Lower lobe of right lung (tissue), 2 donors: ENCODE results near the gene FAM234A. TPM values are rescaled to one million over a fixed set of nuclear protein-coding genes. Genes with fewer than 3 reads are reported as not detected.

Experiments used
- ATAC-seq, 2 donors: fragments of 200-7000 bp; cut with Tn5 transposase; one replicate each; pipeline ENCODE4 v1.9.1; 2020 to 2022; ENCODE audit warnings: mild to moderate bottlenecking in 2 of 2, moderate library complexity in 2 of 2
- DNase-seq: peaks from one replicate; pipeline ENCODE4 v3.0.0-alpha.2; 2020
- H3K27ac ChIP-seq: fragments of 200-600 bp; one replicate; pipeline ENCODE4 v1.8.0; 2022
- H3K27me3 ChIP-seq: fragments of 200-600 bp; one replicate; pipeline ENCODE4 v1.8.0; 2022; ENCODE audit warnings: low read depth
- H3K36me3 ChIP-seq: fragments of 200-600 bp; one replicate; pipeline ENCODE4 v1.8.0; 2022; ENCODE audit warnings: mild to moderate bottlenecking
- H3K4me1 ChIP-seq: fragments of 200-600 bp; one replicate; pipeline ENCODE4 v1.8.0; 2022
- H3K4me3 ChIP-seq: fragments of 200-600 bp; one replicate; pipeline ENCODE4 v1.8.0; 2022; ENCODE audit warnings: mild to moderate bottlenecking
- H3K9me3 ChIP-seq: fragments of 200-600 bp; one replicate; pipeline ENCODE4 v1.8.0; 2022
- intact Hi-C: fragments of 100-400 bp; cut with DNase I; formaldehyde crosslinking; loops from one replicate; pipeline ENCODE4 v1.11.0; 2022
- total RNA-seq: library from RNA; stranded (reverse); fragmentation: NEBNext Ultra II Directional; extraction: Animal tissue kit (Norgen Biotek cat#: 25700); gene quantifications from one replicate; pipeline ENCODE4 v1.2.1, GENCODE V29; 2021
- TF ChIP-seq, protein P1 (sequence below): fragments of 200-600 bp; IDR thresholded peaks from one replicate; pipeline ENCODE4 v1.8.0; 2022; ENCODE audit warnings: antibody characterized with exemption, mild to moderate bottlenecking
- donor health status: DM: no; HTN: yes; CAD: no; lungs with severe emphysema.

FAM234A gene
- total RNA-seq, 1 donor from 2014 or later = 51.7 TPM

DNA sequence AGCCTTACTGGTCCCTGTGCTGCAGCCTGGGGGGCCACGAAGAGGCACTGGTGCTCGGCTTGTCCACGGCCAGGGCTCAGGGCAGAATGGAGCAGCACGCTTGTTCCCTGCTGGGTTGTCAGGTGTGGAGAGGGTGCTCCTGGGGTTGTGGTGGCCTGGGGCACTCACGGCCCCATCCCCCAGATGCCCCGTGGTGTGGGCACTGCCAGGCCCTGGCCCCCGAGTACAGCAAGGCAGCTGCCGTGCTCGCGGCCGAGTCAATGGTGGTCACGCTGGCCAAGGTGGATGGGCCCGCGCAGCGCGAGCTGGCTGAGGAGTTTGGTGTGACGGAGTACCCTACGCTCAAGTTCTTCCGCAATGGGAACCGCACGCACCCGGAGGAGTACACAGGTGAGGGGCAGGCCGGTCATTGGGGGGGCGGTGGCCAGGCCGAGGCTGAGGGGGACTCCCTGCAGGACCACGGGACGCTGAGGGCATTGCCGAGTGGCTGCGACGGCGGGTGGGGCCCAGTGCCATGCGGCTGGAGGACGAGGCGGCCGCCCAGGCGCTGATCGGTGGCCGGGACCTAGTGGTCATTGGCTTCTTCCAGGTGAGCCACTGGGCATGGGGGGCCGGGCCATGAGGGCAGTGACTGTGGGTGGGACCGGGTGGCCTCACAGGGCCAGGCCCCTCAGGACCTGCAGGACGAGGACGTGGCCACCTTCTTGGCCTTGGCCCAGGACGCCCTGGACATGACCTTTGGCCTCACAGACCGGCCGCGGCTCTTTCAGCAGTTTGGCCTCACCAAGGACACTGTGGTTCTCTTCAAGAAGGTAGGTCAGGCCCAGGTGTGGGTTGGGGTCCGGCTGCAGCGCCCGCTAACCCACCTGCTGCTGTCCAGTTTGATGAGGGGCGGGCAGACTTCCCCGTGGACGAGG is 49.8 kb downstream of the FAM234A start:
- H3K27me3 ChIP-seq = peaks cover 27% of the 10 kb centered on the region
- H3K27ac ChIP-seq = no peak overlapping the region
- ATAC-seq (no peak), DNase-seq (no peak)
- TF ChIP-seq, protein P1, sequence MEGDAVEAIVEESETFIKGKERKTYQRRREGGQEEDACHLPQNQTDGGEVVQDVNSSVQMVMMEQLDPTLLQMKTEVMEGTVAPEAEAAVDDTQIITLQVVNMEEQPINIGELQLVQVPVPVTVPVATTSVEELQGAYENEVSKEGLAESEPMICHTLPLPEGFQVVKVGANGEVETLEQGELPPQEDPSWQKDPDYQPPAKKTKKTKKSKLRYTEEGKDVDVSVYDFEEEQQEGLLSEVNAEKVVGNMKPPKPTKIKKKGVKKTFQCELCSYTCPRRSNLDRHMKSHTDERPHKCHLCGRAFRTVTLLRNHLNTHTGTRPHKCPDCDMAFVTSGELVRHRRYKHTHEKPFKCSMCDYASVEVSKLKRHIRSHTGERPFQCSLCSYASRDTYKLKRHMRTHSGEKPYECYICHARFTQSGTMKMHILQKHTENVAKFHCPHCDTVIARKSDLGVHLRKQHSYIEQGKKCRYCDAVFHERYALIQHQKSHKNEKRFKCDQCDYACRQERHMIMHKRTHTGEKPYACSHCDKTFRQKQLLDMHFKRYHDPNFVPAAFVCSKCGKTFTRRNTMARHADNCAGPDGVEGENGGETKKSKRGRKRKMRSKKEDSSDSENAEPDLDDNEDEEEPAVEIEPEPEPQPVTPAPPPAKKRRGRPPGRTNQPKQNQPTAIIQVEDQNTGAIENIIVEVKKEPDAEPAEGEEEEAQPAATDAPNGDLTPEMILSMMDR = no peak
- intact Hi-C loops = no loop called here
- H3K9me3 ChIP-seq = no peaks in the 10 kb centered on the region
- H3K36me3 ChIP-seq = peaks cover 24% of the 10 kb centered on the region
- peaks cover 7% of the 10 kb centered on the region for H3K4me1 ChIP-seq
- no peak overlapping the region for H3K4me3 ChIP-seq

DNA sequence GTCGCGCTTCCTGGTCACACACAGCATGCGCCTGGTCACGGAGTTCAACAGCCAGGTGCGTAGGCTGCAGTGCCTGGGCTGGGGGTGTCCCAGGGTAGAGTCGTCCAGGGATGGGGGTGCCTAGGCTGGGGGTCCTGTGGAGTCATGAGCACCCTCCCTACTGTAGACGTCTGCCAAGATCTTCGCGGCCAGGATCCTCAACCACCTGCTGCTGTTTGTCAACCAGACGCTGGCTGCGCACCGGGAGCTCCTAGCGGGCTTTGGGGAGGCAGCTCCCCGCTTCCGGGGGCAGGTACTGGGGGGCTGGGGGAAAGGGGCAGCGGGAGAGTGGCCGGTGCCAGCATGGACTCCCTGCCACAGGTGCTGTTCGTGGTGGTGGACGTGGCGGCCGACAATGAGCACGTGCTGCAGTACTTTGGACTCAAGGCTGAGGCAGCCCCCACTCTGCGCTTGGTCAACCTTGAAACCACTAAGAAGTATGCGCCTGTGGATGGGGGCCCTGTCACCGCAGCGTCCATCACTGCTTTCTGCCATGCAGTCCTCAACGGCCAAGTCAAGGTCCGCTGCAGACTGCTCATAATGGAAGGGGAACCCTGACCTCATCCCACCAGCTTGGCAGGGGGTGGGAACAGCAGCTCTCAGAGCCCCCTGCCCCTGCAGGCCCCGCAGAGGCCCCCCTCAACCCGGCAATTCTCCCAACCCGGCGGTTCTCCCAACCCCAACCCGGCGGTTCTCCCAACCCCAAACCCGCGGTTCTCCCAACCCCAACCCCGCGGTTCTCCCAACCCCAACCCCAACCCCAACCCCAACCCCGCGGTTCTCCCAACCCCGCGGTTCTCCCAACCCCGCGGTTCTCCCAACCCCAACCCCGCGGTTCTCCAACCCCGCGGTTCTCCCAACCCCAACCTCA is 50.8 kb downstream of the FAM234A start:
- Histone ChIP-seq H3K4me3 (no peak overlapping the region), H3K36me3 (peaks cover 31% of the 10 kb centered on the region), H3K27ac (no peak overlapping the region), H3K27me3 (peaks cover 20% of the 10 kb centered on the region), H3K4me1 (peaks cover 7% of the 10 kb centered on the region), H3K9me3 (no peaks in the 10 kb centered on the region)
- TF ChIP-seq, protein P1 = no peak
- ATAC-seq = no peak
- DNase-seq = no peak
- intact Hi-C loops = no loop called here

DNA sequence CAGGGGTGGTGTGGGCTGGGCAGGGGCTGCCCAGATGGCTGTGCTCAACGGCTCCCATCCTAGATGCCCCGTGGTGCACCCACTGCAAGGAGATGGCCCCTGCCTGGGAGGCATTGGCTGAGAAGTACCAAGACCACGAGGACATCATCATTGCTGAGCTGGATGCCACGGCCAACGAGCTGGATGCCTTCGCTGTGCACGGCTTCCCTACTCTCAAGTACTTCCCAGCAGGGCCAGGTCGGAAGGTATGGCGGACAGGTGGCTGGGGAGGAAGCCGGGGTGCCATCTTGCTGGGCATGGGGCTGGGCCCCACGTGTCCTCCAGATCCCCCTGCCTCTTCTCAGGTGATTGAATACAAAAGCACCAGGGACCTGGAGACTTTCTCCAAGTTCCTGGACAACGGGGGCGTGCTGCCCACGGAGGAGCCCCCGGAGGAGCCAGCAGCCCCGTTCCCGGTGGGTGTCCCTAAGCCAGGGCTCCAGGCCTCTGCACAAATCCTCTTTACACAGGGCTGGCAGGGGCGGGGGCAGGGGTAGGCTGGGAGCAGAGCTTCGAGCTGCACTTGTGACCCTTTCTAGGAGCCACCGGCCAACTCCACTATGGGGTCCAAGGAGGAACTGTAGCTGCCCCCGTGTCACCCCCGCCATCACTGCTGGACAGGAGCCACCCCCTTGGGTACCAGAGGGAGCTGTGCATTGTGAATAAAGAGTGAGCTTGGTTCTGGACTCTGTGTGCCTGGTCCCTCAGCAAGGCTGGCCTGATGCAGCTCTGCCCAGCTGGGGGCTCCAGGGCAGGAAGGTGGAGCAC is 52.1 kb downstream of the FAM234A start:
- Histone ChIP-seq H3K36me3 (peaks cover 44% of the 10 kb centered on the region), H3K27ac (no peak overlapping the region), H3K27me3 (peaks cover 8% of the 10 kb centered on the region), H3K9me3 (no peaks in the 10 kb centered on the region), H3K4me1 (no peaks in the 10 kb centered on the region), H3K4me3 (no peak overlapping the region)
- TF ChIP-seq, protein P1 = no peak
- intact Hi-C loops = no loop called here
- ATAC-seq = no peak
- DNase-seq = no peak

DNA sequence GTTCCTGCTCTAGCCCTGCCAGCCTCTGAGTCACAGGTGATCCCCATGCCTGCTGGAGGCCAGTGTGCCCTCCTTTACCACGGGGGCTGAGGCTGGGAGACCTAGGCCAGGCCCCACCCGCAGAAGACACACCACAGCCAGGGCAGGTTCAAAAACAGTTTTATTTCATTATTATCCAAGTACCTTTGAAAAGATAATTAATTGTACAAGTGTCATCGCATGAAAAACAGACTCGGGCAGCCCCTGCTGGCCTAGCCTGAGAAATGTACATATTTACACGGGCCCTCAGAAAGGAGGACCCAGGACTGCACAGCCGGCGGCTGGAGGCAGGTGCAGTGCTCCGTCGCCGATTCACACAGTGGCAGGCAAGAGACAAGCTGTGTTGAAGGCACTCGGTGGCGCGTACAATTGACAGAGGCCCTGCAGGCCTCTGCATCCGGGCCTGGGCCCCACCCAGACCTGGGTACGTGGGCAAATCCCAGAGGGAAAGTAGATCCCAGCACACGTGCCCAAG is 52.7 kb downstream of the FAM234A start:
- no peak for DNase-seq
- Histone ChIP-seq H3K27ac (no peak overlapping the region), H3K4me1 (no peaks in the 10 kb centered on the region), H3K27me3 (peaks cover 2% of the 10 kb centered on the region), H3K36me3 (peaks cover 51% of the 10 kb centered on the region), H3K9me3 (no peaks in the 10 kb centered on the region), H3K4me3 (no peak overlapping the region)
- intact Hi-C loops = no loop called here
- no peak for ATAC-seq
- TF ChIP-seq, protein P1 = no peak
